ENCODE results near the gene RALGPS1.

RALGPS1 gene

DNA sequence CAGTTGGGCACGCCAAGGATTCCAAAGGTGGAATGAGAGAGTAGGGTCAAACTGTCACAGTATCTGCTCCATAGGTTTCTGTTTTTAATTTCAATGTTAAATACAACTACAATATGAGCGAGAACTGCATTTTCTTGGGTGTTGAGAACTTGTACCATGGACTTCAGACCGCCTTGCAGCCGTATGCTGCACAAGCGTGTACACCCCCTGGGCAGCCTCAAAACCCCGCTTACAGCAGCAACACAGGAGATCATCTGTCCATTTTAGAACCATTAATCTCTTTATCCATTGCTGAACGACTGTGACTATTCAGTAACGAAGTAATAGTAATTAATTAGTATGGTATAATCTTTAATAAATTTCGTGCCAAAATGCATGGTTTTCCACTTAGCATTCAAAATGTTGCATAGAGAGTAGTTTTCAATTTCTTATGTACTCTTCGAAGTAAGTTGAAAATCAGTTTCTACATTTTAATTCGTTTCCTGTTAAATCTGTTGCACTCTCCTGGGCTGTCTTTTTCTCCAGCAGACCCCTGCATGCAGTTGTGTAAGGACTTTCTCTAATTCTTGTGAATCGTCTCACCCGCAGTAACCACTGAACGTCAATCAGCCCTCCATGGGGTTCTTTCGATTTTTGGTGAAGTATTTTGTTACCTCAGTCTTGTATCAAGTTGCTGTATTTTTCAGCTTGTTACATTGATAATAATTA is 308.0 kb downstream of the RALGPS1 start:
- DNase-seq (ENCODE audit: low spot score) = no peak
- H3K9me3 Mint-ChIP-seq = no peaks in the 10 kb centered on the region
- no peaks in the 10 kb centered on the region for H3K36me3 Mint-ChIP-seq (ENCODE audit: low read depth)
- no peak overlapping the region for H3K4me3 Mint-ChIP-seq
- no peak overlapping the region for H3K27ac Mint-ChIP-seq
- H3K27me3 Mint-ChIP-seq (ENCODE audit: low read depth) = peaks cover 33% of the 10 kb centered on the region
- peaks cover 20% of the 10 kb centered on the region for H3K4me1 Mint-ChIP-seq (ENCODE audit: low read depth)

- Mint-ChIP-seq H3K36me3 (ENCODE audit: low read depth) (no peaks in the 10 kb centered on the region), H3K4me1 (ENCODE audit: low read depth) (peaks cover 20% of the 10 kb centered on the region), H3K9me3 (no peaks in the 10 kb centered on the region), H3K27me3 (ENCODE audit: low read depth) (peaks cover 33% of the 10 kb centered on the region), H3K4me3 (peak overlapping the region; percentile 4), H3K27ac (no peak overlapping the region)
- DNase-seq (ENCODE audit: low spot score) = no peak
These were observed 308.7 kb downstream of the RALGPS1 start for GRCh38 chr9:127223266-127223665.

DNA sequence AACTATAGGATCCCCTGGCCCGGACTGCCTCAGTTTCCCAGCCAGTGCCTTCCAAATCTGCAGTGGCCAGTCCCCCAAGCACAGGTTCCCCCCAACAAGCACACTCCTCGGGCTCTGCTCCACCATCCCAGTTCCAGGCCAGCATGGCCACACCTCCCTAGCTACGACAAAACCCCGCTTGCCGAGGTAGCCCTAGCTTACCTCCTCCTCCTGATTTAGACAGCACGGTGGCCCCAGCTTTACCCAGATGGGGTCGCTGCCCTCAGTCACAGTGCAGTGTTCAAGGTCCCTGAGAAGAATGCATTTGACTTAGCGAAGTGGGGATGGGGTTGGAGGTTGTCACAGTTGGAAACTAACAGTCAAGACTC is 309.2 kb downstream of the RALGPS1 start:
- H3K4me1 Mint-ChIP-seq (ENCODE audit: low read depth) = peaks cover 20% of the 10 kb centered on the region
- peak overlapping the region; percentile 71 for H3K27ac Mint-ChIP-seq
- no peaks in the 10 kb centered on the region for H3K9me3 Mint-ChIP-seq
- no peaks in the 10 kb centered on the region for H3K36me3 Mint-ChIP-seq (ENCODE audit: low read depth)
- peak overlapping the region; percentile 85 for H3K4me3 Mint-ChIP-seq
- peaks cover 35% of the 10 kb centered on the region for H3K27me3 Mint-ChIP-seq (ENCODE audit: low read depth)
- DNase-seq (ENCODE audit: low spot score) = no peak

- Mint-ChIP-seq H3K4me1 (ENCODE audit: low read depth) (peaks cover 20% of the 10 kb centered on the region), H3K4me3 (peak overlapping the region; percentile 85), H3K9me3 (no peaks in the 10 kb centered on the region), H3K27me3 (ENCODE audit: low read depth) (peaks cover 35% of the 10 kb centered on the region), H3K27ac (peak overlapping the region; percentile 71), H3K36me3 (ENCODE audit: low read depth) (no peaks in the 10 kb centered on the region)
- peak; percentile 82 for DNase-seq (ENCODE audit: low spot score)
These were observed 309.7 kb downstream of the RALGPS1 start for GRCh38 chr9:127224178-127224882.

GRCh38 chr9:127224883-127225739 is 310.5 kb downstream of the RALGPS1 start:
- Mint-ChIP-seq H3K27me3 (ENCODE audit: low read depth) (peaks cover 40% of the 10 kb centered on the region), H3K36me3 (ENCODE audit: low read depth) (no peaks in the 10 kb centered on the region), H3K27ac (no peak overlapping the region), H3K4me3 (peak overlapping the region; percentile 85), H3K4me1 (ENCODE audit: low read depth) (peaks cover 20% of the 10 kb centered on the region), H3K9me3 (no peaks in the 10 kb centered on the region)
- peak; percentile 88 for DNase-seq (ENCODE audit: low spot score)

DNA sequence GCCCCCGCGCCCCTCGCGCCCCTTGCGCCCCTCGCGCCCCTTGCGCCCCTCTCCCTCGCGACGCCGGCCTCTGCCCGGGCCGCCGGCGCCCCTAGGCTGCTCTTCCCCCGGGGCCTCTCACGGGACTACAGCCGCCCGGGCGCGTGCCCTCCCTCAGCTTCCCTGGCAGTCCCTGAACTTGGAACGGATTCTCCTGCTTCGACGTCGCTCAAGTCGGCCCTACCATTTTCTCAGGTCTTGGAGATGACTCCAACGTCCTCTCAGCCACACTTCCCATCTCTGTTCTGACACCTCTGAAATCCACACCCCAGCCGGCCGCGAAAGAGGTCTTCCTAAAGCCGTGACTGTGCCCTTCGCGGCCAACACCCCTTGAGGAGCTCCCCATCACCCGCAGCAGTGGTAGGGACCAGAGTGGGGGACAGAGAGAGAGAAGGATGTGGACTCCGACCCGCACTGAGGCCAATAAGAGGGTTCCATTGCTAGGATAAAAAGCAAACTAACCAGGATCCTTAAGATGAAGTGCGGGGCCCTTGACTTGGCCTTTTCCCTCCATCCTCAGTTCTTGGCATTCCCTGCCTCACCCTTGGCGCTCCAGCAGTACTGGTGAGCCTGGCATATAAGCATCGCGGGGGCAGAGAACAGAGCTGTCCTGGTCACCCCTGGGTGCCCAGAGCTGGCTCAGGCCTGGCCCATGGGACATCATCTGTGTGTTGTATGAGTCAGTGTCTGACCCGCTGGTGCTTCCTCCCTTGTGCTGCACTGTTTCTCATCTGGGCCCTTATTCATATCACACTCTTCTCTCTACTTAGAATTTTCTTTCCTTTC is 311.4 kb downstream of the RALGPS1 start:
- peak overlapping the region; percentile 38 for H3K27ac Mint-ChIP-seq
- no peak for DNase-seq (ENCODE audit: low spot score)
- H3K4me1 Mint-ChIP-seq (ENCODE audit: low read depth) = peaks cover 20% of the 10 kb centered on the region
- no peaks in the 10 kb centered on the region for H3K36me3 Mint-ChIP-seq (ENCODE audit: low read depth)
- peaks cover 42% of the 10 kb centered on the region for H3K27me3 Mint-ChIP-seq (ENCODE audit: low read depth)
- no peaks in the 10 kb centered on the region for H3K9me3 Mint-ChIP-seq
- peak overlapping the region; percentile 78 for H3K4me3 Mint-ChIP-seq

DNA sequence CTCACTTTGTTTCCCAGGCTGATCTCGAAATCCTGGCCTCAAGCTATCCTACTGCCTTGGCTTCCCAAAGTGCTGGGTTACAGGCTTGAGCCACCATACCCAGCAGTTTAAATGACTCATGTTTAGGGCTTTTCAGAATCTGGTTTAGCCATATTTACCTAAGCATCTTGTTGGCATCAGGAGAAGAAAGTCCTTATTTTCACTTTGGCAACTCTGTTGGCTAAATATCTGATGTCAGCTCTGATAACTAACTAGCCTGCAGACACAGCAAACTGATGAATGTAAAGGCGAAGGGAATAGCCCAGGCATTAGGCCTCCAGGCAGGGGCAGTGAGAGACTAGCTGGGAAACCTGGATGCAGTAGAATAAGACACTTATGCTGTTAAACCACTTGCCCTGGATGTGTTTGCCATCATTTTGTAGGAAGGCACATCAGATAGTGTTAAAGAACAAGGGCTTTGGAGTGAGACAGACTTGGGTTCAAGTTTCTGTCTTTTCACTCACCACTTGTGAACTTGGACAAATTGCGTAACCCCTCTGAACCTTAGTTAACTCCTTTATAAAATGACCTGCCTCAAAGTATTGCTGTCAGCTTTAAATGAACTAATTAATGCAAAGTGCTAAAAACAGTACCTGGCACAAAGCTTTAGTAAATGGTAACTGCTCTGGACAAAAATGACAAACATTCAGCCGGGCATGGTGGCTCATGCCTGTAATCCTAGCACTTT is 315.3 kb downstream of the RALGPS1 start:
- no peaks in the 10 kb centered on the region for H3K9me3 Mint-ChIP-seq
- no peaks in the 10 kb centered on the region for H3K36me3 Mint-ChIP-seq (ENCODE audit: low read depth)
- peaks cover 34% of the 10 kb centered on the region for H3K27me3 Mint-ChIP-seq (ENCODE audit: low read depth)
- no peak overlapping the region for H3K27ac Mint-ChIP-seq
- no peak overlapping the region for H3K4me3 Mint-ChIP-seq
- DNase-seq (ENCODE audit: low spot score) = no peak
- peaks cover 6% of the 10 kb centered on the region for H3K4me1 Mint-ChIP-seq (ENCODE audit: low read depth)

DNA sequence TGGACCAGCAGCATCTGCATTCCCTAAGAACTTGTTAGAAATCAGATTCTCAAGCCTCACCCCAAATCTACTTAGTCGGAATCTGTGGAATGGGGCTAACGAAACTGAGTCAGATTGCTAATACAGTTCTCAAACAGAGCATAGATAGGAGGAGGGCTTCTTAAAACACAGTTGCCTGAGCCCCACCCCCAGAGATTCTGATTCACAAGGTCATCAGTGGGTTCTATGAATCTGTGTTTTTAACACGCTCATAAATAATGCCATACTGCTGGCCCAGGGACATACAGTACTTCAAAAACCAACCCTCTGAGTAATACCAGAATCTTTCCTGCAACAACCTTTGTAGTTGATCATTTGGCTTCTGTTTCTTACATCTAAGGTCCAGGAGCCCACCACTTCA is 317.1 kb downstream of the RALGPS1 start:
- H3K27me3 Mint-ChIP-seq (ENCODE audit: low read depth) = peaks cover 36% of the 10 kb centered on the region
- H3K9me3 Mint-ChIP-seq = no peaks in the 10 kb centered on the region
- H3K4me1 Mint-ChIP-seq (ENCODE audit: low read depth) = no peaks in the 10 kb centered on the region

GRCh38 chr9:127232833-127233549 is 318.4 kb downstream of the RALGPS1 start:
- no peaks in the 10 kb centered on the region for H3K9me3 Mint-ChIP-seq
- no peak overlapping the region for H3K27ac Mint-ChIP-seq
- no peak overlapping the region for H3K4me3 Mint-ChIP-seq
- no peak for DNase-seq (ENCODE audit: low spot score)
- no peaks in the 10 kb centered on the region for H3K36me3 Mint-ChIP-seq (ENCODE audit: low read depth)
- no peaks in the 10 kb centered on the region for H3K4me1 Mint-ChIP-seq (ENCODE audit: low read depth)
- peaks cover 36% of the 10 kb centered on the region for H3K27me3 Mint-ChIP-seq (ENCODE audit: low read depth)

More for the DNA sequence above, 317.1 kb downstream of the RALGPS1 start:
- Mint-ChIP-seq H3K4me3 (no peak overlapping the region), H3K27ac (no peak overlapping the region), H3K36me3 (ENCODE audit: low read depth) (no peaks in the 10 kb centered on the region)
- no peak for DNase-seq (ENCODE audit: low spot score)

DNA sequence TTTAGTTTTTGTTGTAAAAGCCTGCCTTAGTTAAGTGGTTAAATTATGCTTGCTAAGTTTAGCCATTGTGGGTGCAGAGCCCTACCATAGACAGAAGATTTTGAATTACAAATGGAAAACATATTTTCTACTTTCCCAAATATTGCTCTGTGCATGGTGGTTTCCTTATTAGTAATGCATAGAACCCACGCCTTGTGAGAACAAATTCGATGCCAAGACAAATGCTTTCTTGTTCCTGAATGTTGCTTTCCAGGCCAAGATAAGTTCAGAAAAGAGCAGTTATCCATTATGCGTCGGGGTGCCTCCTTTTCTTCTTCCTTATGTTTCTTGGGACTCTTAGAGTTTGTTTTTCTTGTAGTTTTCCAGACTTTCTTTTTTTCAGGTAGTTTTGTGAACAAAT is 319.0 kb downstream of the RALGPS1 start:
- Mint-ChIP-seq H3K27ac (no peak overlapping the region), H3K4me3 (no peak overlapping the region), H3K9me3 (no peaks in the 10 kb centered on the region), H3K27me3 (ENCODE audit: low read depth) (peaks cover 36% of the 10 kb centered on the region), H3K36me3 (ENCODE audit: low read depth) (no peaks in the 10 kb centered on the region), H3K4me1 (ENCODE audit: low read depth) (no peaks in the 10 kb centered on the region)
- DNase-seq (ENCODE audit: low spot score) = no peak

- Mint-ChIP-seq H3K36me3 (ENCODE audit: low read depth) (no peaks in the 10 kb centered on the region), H3K9me3 (no peaks in the 10 kb centered on the region), H3K27ac (no peak overlapping the region), H3K27me3 (ENCODE audit: low read depth) (peaks cover 36% of the 10 kb centered on the region), H3K4me1 (ENCODE audit: low read depth) (no peaks in the 10 kb centered on the region), H3K4me3 (no peak overlapping the region)
- DNase-seq (ENCODE audit: low spot score) = no peak
These were observed 319.4 kb downstream of the RALGPS1 start for GRCh38 chr9:127233989-127234388.

DNA sequence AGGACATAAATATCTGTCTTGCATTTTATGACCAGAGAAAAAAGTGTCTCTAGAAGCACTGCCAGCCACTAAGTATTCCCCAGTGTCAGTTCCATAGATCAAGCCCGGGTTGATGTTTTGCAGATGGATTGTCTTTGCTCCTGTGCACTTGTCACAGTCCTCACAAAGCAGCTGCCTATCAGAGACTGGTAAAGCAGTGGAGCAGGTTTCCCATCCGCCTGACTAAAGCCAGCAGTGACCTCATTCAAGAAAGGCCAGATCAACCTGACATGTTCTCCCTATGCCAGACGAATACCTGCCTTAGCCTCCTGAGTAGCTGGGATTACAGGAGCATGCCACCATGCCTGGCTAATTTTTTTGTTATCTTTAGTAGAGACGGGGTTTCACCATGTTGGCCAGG is 323.2 kb downstream of the RALGPS1 start:
- Mint-ChIP-seq H3K27ac (no peak overlapping the region), H3K36me3 (ENCODE audit: low read depth) (no peaks in the 10 kb centered on the region), H3K4me1 (ENCODE audit: low read depth) (no peaks in the 10 kb centered on the region), H3K4me3 (no peak overlapping the region), H3K27me3 (ENCODE audit: low read depth) (peaks cover 28% of the 10 kb centered on the region), H3K9me3 (no peaks in the 10 kb centered on the region)
- DNase-seq (ENCODE audit: low spot score) = no peak
